ENCODE data around the gene FCGR3B.
"Not testable (repeated sequence)": the region's sequence is repeated elsewhere in the genome, so short reads cannot be mapped to it uniquely, and the experiment has no call there.

DNA sequence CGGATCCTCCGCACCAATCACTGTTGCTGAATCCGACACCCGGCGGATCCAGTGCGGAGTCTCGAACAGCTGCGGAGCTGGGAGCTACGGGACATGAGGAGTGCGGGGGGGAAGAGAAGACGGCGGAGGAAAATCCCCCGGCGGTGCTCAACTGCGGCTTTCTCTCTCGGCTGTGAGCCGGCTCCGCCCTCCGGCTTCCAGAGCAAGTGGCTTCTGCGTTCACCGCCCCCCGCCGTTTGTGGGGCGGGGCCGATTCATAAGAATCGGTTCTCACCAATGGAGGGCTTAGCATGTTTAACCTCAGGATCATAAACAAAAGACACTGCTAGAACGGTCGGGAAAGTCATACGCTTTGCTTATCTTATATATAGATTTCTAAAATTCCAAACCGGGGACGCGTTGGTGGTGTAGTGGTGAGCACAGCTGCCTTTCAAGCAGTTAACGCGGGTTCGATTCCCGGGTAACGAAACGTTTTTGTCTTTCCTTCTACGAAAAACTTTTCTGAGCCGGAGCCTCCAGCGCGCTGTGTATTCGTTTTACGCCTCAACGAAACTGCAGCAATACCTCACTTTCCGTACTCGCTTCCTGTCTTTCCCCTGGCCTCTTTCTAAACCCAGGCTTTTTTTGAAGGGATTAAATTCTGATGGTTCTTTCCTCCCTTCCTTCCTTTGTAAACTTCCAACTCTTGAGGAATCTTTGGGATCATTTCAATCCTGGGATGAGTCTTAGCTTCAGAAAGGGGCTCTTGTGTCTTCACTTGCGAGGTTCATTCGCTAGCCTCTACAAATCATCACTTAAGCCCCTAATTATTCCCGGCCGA lies 18.4 kb downstream of the FCGR3B start:
- TF ChIP-seq CTCF (IDR thresholded peaks at IDR 0.05); EZH2 (IDR thresholded peaks at IDR 0.05; ENCODE audit: borderline replicate concordance, insufficient read depth, low read depth, low read length, poor library complexity, severe bottlenecking): not testable (repeated sequence)
